Neuronal stem cell (in vitro differentiated cells): Measurements from ENCODE around the gene SLC66A2.

Experiments used
- DNase-seq: peaks from one replicate; pipeline ENCODE4 v3.0.0-alpha.2; 2013; ENCODE audit warnings: low spot score
- H2AFZ ChIP-seq: one replicate; pipeline ENCODE4 v1.6.1; 2013; ENCODE audit warnings: mild to moderate bottlenecking, low read length, inconsistent platforms
- H2AK5ac ChIP-seq: 2 replicates; pipeline ENCODE4 v1.6.1; 2013; ENCODE audit warnings: low read depth, mild to moderate bottlenecking, inconsistent platforms, low read length, moderate library complexity, mixed read lengths
- H2BK120ac ChIP-seq: 2 replicates; pipeline ENCODE4 v1.6.1; 2013; ENCODE audit warnings: low read depth, mild to moderate bottlenecking, inconsistent platforms, low read length, moderate library complexity, mixed read lengths
- H2BK12ac ChIP-seq: one replicate; pipeline ENCODE4 v1.6.1; 2013; ENCODE audit warnings: low read length, inconsistent platforms
- H2BK15ac ChIP-seq: 2 replicates; pipeline ENCODE4 v1.6.1; 2013; ENCODE audit warnings: mild to moderate bottlenecking, low read length, inconsistent platforms, mixed read lengths
- H2BK5ac ChIP-seq: one replicate; pipeline ENCODE4 v1.6.1; 2013; ENCODE audit warnings: inconsistent platforms, mild to moderate bottlenecking, low read length, moderate library complexity
- H3K14ac ChIP-seq: one replicate; pipeline ENCODE4 v1.6.1; 2013; ENCODE audit warnings: low read length, inconsistent platforms
- H3K18ac ChIP-seq: 2 replicates; pipeline ENCODE4 v1.6.1; 2013; ENCODE audit warnings: low read length, inconsistent platforms
- H3K23ac ChIP-seq: 2 replicates; pipeline ENCODE4 v1.6.1; 2013; ENCODE audit warnings: low read depth, mild to moderate bottlenecking, mixed read lengths, low read length, inconsistent platforms; ENCODE audit not compliant: poor library complexity
- H3K27ac ChIP-seq: replicated peaks from 3 replicates; pipeline ENCODE4 v1.5.1; 2013; ENCODE audit warnings: low read length, inconsistent platforms
- H3K27me3 ChIP-seq, 3 experiments: 2 replicates each; pipeline ENCODE4 v1.6.1; 2013; ENCODE audit warnings: low read length in 3 of 3, mild to moderate bottlenecking in 2 of 3, inconsistent platforms in 1 of 3, low read depth in 1 of 3, mixed read lengths in 1 of 3, moderate library complexity in 1 of 3; ENCODE audit not compliant: control insufficient read depth in 3 of 3, insufficient read depth in 3 of 3
- H3K36me3 ChIP-seq, 2 donors: replicated peaks in 1 of 2; 2 replicates each; pipeline ENCODE4 v1.6.1; 2013; ENCODE audit warnings: low read length in 2 of 2; ENCODE audit not compliant: control insufficient read depth in 2 of 2, insufficient read depth in 2 of 2
- H3K4ac ChIP-seq: 2 replicates; pipeline ENCODE4 v1.6.1; 2013; ENCODE audit warnings: inconsistent platforms, mild to moderate bottlenecking, low read length, moderate library complexity
- H3K4me1 ChIP-seq, 2 donors: 1 replicate in 1 of 2; 2 replicates in 1 of 2; pipeline ENCODE4 v1.6.1; 2013; ENCODE audit warnings: low read length in 2 of 2, low read depth in 1 of 2; ENCODE audit not compliant: control insufficient read depth in 2 of 2, insufficient read depth in 1 of 2
- H3K4me2 ChIP-seq: one replicate; pipeline ENCODE4 v1.6.1; 2013; ENCODE audit warnings: mild to moderate bottlenecking, low read length, inconsistent platforms; ENCODE audit not compliant: insufficient read depth, poor library complexity, severe bottlenecking
- H3K4me3 ChIP-seq, 2 donors: 2 replicates each; pipeline ENCODE4 v1.5.1; 2013; ENCODE audit warnings: low read length in 2 of 2, mild to moderate bottlenecking in 2 of 2, inconsistent platforms in 1 of 2, moderate library complexity in 1 of 2
- H3K79me1 ChIP-seq: one replicate; pipeline ENCODE4 v1.6.1; 2013; ENCODE audit warnings: low read depth, mild to moderate bottlenecking, inconsistent platforms, low read length, moderate library complexity
- H3K9ac ChIP-seq: one replicate; pipeline ENCODE4 v1.6.1; 2013; ENCODE audit warnings: mild to moderate bottlenecking, low read depth, low read length, inconsistent platforms; ENCODE audit not compliant: poor library complexity
- H3K9me3 ChIP-seq, 2 donors: replicated peaks in 1 of 2; 2 replicates each; pipeline versions ENCODE3 to v1.6.1; 2013; ENCODE audit warnings: low read length in 2 of 2, mild to moderate bottlenecking in 2 of 2, inconsistent platforms in 1 of 2, low read depth in 1 of 2, mixed read lengths in 1 of 2, moderate library complexity in 1 of 2; ENCODE audit not compliant: control insufficient read depth in 2 of 2, insufficient read depth in 1 of 2
- H4K8ac ChIP-seq: one replicate; pipeline ENCODE4 v1.6.1; 2013; ENCODE audit warnings: low read depth, mild to moderate bottlenecking, inconsistent platforms, low read length, moderate library complexity
- H4K91ac ChIP-seq: one replicate; pipeline ENCODE4 v1.6.1; 2013; ENCODE audit warnings: low read length, low read depth, mild to moderate bottlenecking, inconsistent platforms; ENCODE audit not compliant: poor library complexity
- WGBS, 2 donors: extraction: QIAGEN DNeasy Blood & Tissue Kit; methylation state at CpG; one replicate each; pipeline ENCODE4 v1.1.7; 2013; ENCODE audit warnings: missing lambda C conversion rate in 2 of 2, mixed read lengths in 1 of 2; ENCODE audit not compliant: insufficient read length in 2 of 2, insufficient replicate concordance in 1 of 2; ENCODE audit errors: extremely low coverage in 2 of 2; 5-methylcytosine and 5-hydroxymethylcytosine counted together

The SLC66A2 gene

DNA sequence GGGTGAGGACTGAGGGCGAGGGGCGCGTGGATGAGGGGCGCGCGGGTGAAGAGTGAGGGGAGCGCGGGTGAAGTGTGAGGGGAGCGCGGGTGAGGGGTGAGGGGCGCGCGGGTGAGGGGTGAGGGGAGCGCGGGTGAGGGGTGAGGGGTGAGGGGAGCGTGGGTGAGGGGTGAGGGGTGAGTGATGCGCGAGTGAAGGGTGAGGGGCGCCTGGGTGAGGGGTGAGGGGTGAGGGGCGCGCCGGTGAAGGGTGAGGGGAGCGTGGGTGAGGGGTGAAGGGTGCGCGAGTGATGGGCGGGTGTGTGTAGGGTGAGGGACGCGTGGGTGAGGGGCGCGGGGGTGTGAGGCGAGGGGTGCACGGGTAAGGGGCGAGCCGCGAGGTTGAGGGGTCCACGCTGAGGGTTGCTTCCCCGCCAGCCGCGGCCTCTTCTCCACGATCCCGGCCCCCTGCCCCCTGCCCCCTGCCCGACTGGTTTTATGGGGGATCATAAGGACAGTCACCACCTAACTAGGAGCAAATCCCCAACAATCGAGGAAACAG lies 1.1 kb upstream of the SLC66A2 start:
- H3K36me3 ChIP-seq: peaks cover 2 to 24% of the 10 kb centered on the region in 2 donors
- H3K4me2 ChIP-seq: peak overlapping the region; percentile 86
- H2BK120ac ChIP-seq: peak overlapping the region; percentile 72
- no peak overlapping the region for H4K8ac ChIP-seq
- peak overlapping the region; percentile 28 for H2AK5ac ChIP-seq
- H3K4ac ChIP-seq: no peak overlapping the region
- H3K27me3 ChIP-seq: peaks cover 0 to 27% (median 7%) of the 10 kb centered on the region in 3 experiments
- peaks cover 2 to 14% of the 10 kb centered on the region in 2 donors for H3K4me1 ChIP-seq
- no peak overlapping the region for H4K91ac ChIP-seq
- no peak overlapping the region for H2BK12ac ChIP-seq
- DNase-seq: no peak
- H3K23ac ChIP-seq: peak overlapping the region; percentile 85
- H2AFZ ChIP-seq: peak overlapping the region; percentile 100
- H2BK15ac ChIP-seq: peak overlapping the region; percentile 91
- peaks cover 2% of the 10 kb centered on the region for H3K79me1 ChIP-seq
- no peaks in the 10 kb centered on the region for H3K9me3 ChIP-seq
- H3K4me3 ChIP-seq: peak overlapping the region; percentile 66 to 81
- H3K9ac ChIP-seq: peak overlapping the region; percentile 93
- peak overlapping the region; percentile 94 for H3K14ac ChIP-seq
- no peak overlapping the region for H2BK5ac ChIP-seq
- H3K18ac ChIP-seq: peak overlapping the region; percentile 93
- WGBS, 2 donors: no CpG with 5 or more reads among the region's 43 CpGs
- no peak overlapping the region for H3K27ac ChIP-seq

- Histone ChIP-seq H3K18ac (peak overlapping the region; percentile 96), H2BK12ac (no peak overlapping the region), H2AK5ac (peak overlapping the region; percentile 1), H2BK15ac (no peak overlapping the region), H3K27me3 (peaks cover 0 to 27% (median 7%) of the 10 kb centered on the region in 3 experiments), H3K36me3 (peaks cover 2 to 30% of the 10 kb centered on the region in 2 donors), H3K9ac (peak overlapping the region; percentile 85), H3K9me3 (no peaks in the 10 kb centered on the region), H2BK120ac (no peak overlapping the region), H3K79me1 (peaks cover 2% of the 10 kb centered on the region), H3K4me2 (peak overlapping the region; percentile 86), H4K8ac (no peak overlapping the region), H3K27ac (no peak overlapping the region), H3K4ac (no peak overlapping the region), H3K4me3 (peak overlapping the region; percentile 66 to 92), H2BK5ac (no peak overlapping the region), H3K4me1 (peaks cover 4 to 14% of the 10 kb centered on the region in 2 donors), H4K91ac (no peak overlapping the region), H3K23ac (no peak overlapping the region), H3K14ac (peak overlapping the region; percentile 67), H2AFZ (peak overlapping the region; percentile 100)
- no CpG with 5 or more reads among the region's 81 CpGs for WGBS, 2 donors
- DNase-seq: no peak
These were observed 725 bp downstream of the SLC66A2 start for GRCh38 chr18:79950515-79951341.

DNA sequence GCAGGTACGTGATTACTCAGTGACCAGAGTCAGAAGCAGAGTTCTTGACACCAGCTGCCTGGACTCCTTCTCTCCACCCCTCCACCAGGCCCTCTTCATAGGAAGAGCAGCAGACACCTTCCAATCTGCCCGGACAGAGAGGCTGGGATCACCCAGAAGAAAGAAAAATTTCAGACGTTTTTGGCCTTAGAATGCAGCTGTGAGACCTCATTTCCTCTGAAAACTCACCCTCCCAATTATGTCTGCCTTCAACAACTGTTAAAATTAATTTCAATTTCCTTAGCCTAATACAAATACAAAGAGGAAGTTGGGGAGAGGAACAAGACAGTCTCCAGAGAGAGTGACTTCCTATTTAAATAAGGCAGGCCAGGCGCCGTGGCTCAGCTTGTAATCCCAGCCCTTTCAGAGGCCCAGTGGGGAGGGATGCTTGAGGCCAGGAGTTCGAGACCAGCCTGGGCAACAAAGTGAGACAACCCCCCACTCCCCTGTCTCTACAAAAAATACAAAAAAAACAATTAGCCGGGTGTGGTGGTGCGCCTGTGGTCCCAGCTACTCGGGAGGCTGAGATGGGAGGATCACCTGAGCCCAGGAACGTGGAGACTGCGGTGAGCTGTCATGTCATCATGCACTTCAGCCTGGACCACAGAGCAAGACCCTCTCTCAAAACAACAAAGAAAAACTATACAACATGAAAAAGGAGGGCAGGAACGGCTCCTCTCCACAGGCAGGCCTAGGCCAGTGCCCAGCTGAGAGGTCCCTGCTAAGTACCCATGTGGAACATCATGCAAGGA lies 1.6 kb downstream of the SLC66A2 start:
- no peak overlapping the region for H3K18ac ChIP-seq
- no peak overlapping the region for H4K8ac ChIP-seq
- no peak overlapping the region for H2BK15ac ChIP-seq
- H3K36me3 ChIP-seq: peaks cover 2 to 30% of the 10 kb centered on the region in 2 donors
- H4K91ac ChIP-seq: no peak overlapping the region
- no peak overlapping the region for H2BK5ac ChIP-seq
- H3K27me3 ChIP-seq: peaks cover 0 to 27% (median 7%) of the 10 kb centered on the region in 3 experiments
- no peak overlapping the region for H2AFZ ChIP-seq
- H3K9me3 ChIP-seq: no peaks in the 10 kb centered on the region
- H2AK5ac ChIP-seq: no peak overlapping the region
- no peak for DNase-seq
- no peak overlapping the region for H3K9ac ChIP-seq
- no peak overlapping the region for H3K4ac ChIP-seq
- H2BK12ac ChIP-seq: no peak overlapping the region
- no peak overlapping the region for H3K14ac ChIP-seq
- no peak overlapping the region for H2BK120ac ChIP-seq
- peaks cover 3% of the 10 kb centered on the region for H3K79me1 ChIP-seq
- no peak overlapping the region for H3K4me2 ChIP-seq
- no peak overlapping the region for H3K27ac ChIP-seq
- peaks cover 5 to 13% of the 10 kb centered on the region in 2 donors for H3K4me1 ChIP-seq
- H3K23ac ChIP-seq: no peak overlapping the region
- peak overlapping the region in 1 of 2 donors; percentile 66 for H3K4me3 ChIP-seq
- no CpG with 5 or more reads among the region's 12 CpGs for WGBS, 2 donors
